K562 (cell line): ENCODE measurements around the gene USP37. TPM values are rescaled to one million over a fixed set of nuclear protein-coding genes. Genes with fewer than 3 reads are reported as not detected.
A peak's percentile ranks its signal among the peaks of the same experiment; 100 is the strongest.

Experiments
- ATAC-seq: fragments of 200-7000 bp; cut with Tn5 transposase; 3 replicates; pipeline ENCODE4 v1.9.1; 2020; ENCODE audit warnings: moderate library complexity
- BruUV-seq: library from RNA; stranded (reverse); fragments of 400-500 nt; replicated peaks from 2 replicates; lab custom pipeline; 2021; lab: Mats Ljungman, UMichigan
- CTCF ChIA-PET: fragments of 300-600 bp; formaldehyde crosslinking; extraction: SDS; loops from one replicate; lab custom pipeline; 2021; ENCODE audit warnings: low intra/inter-chr PET ratio; lab: Yijun Ruan, JAX
- POLR2A ChIA-PET: fragments of 300-600, 350-650 bp; sonication (Branson Sonifier 250); formaldehyde crosslinking; extraction: SDS; loops from one replicate; lab custom pipeline; 2021; ENCODE audit warnings: antibody characterized with exemption, inconsistent platforms; lab: Yijun Ruan, JAX
- DNase-seq, 4 experiments: peaks; one replicate each; pipeline versions ENCODE4 v3.0.0 to v3.0.0-alpha.2; 2011 to 2018; ENCODE audit warnings: low spot score in 3 of 4, mixed read lengths in 3 of 4; ENCODE audit errors: extremely low read depth in 1 of 4
- FAIRE-seq: peaks from 2 replicates; lab custom pipeline; 2011; peaks lifted over from hg19 to GRCh38; lab: Jason Lieb, UNC
- H2AFZ ChIP-seq: 2 replicates; pipeline ENCODE4 v1.6.0; 2011; ENCODE audit warnings: low read depth, low read length, control low read depth, inconsistent platforms
- H3K27ac ChIP-seq: fragments of 200-600 bp; 3 replicates; pipeline ENCODE4 v1.8.0; 2011; ENCODE audit warnings: low read depth, mild to moderate bottlenecking, control low read depth, inconsistent platforms, low read length, moderate library complexity, mixed read lengths; ENCODE audit errors: extremely low read depth
- H3K27me3 ChIP-seq, 2 experiments: fragments of 300-600 bp in 1 of 2; 2 replicates in 1 of 2; 3 replicates in 1 of 2; pipeline versions ENCODE4 v1.6.0 to v1.8.0; 2011; ENCODE audit warnings: inconsistent platforms in 2 of 2, low read length in 2 of 2, mild to moderate bottlenecking in 1 of 2, mixed read lengths in 1 of 2, moderate library complexity in 1 of 2; ENCODE audit not compliant: control insufficient read depth in 2 of 2, insufficient read depth in 2 of 2
- H3K36me3 ChIP-seq: fragments of 300-600 bp; 3 replicates; pipeline ENCODE4 v1.8.0; 2011; ENCODE audit warnings: mild to moderate bottlenecking, low read length, inconsistent platforms; ENCODE audit not compliant: control insufficient read depth, insufficient read depth
- H3K4me1 ChIP-seq, 2 experiments: fragments of 200-600 bp in 1 of 2; replicated peaks in 1 of 2; 2 replicates in 1 of 2; 3 replicates in 1 of 2; pipeline versions ENCODE4 v1.5.1 to v1.8.0; 2011; ENCODE audit warnings: inconsistent platforms in 2 of 2, low read length in 2 of 2, mild to moderate bottlenecking in 1 of 2, mixed read lengths in 1 of 2, moderate library complexity in 1 of 2; ENCODE audit not compliant: control insufficient read depth in 2 of 2, insufficient read depth in 2 of 2
- H3K4me2 ChIP-seq: 2 replicates; pipeline ENCODE4 v1.6.1; 2011; ENCODE audit warnings: low read length, control low read depth, inconsistent platforms, mixed read lengths; ENCODE audit not compliant: insufficient read depth
- H3K4me3 ChIP-seq: fragments of 200-600 bp; sonication (generic), shearing (Covaris generic); 2 replicates; pipeline ENCODE4 v1.5.1; 2016; ENCODE audit warnings: control low read depth, inconsistent platforms
- H3K79me2 ChIP-seq: fragments of 200-600 bp; 3 replicates; pipeline ENCODE4 v1.8.0; 2011; ENCODE audit warnings: low read length, inconsistent platforms; ENCODE audit not compliant: control insufficient read depth, insufficient read depth
- H3K9ac ChIP-seq, 2 experiments: 2 replicates each; pipeline versions ENCODE4 v1.6.0 to v1.6.1; 2011; ENCODE audit warnings: low read depth in 2 of 2, low read length in 2 of 2, control low read depth in 1 of 2, inconsistent platforms in 1 of 2, mild to moderate bottlenecking in 1 of 2, mixed read lengths in 1 of 2; ENCODE audit not compliant: insufficient read depth in 1 of 2
- H3K9me1 ChIP-seq: one replicate; pipeline ENCODE4 v1.6.0; 2011; ENCODE audit warnings: inconsistent platforms, mild to moderate bottlenecking, low read length, moderate library complexity; ENCODE audit not compliant: control insufficient read depth, insufficient read depth
- H3K9me3 ChIP-seq: replicated peaks from 2 replicates; pipeline ENCODE4 v1.5.1; 2011; ENCODE audit warnings: low read depth, low read length, inconsistent platforms; ENCODE audit not compliant: control insufficient read depth, insufficient read depth
- H4K20me1 ChIP-seq: replicated peaks from 2 replicates; pipeline ENCODE4 v1.6.1; 2011; ENCODE audit warnings: low read length, inconsistent platforms, mixed read lengths; ENCODE audit not compliant: control insufficient read depth, insufficient read depth
- ELF4 ChIP-seq: fragments of 450-650 bp; formaldehyde crosslinking; IDR thresholded peaks from 2 replicates; pipeline ENCODE4 v1.4.0; 2022; ENCODE audit warnings: missing genetic modification characterization
- FUS ChIP-seq: fragments of 200-400 bp; formaldehyde crosslinking; optimal IDR thresholded peaks from 2 replicates; pipeline ENCODE3; 2017; ENCODE audit warnings: low read depth, low read length
- NFE2 ChIP-seq: IDR thresholded peaks from 2 replicates; pipeline ENCODE4 v1.6.1; 2014; ENCODE audit warnings: antibody characterized with exemption, low read depth
- NR4A1 ChIP-seq, 2 experiments: fragments of 250-450 bp in 1 of 2; fragments of 450-650 bp in 1 of 2; sonication (Bioruptor Pico) in 1 of 2; IDR thresholded peaks; 2 replicates each; pipeline versions ENCODE4 v1.4.0 to v1.6.1; 2016 to 2020; ENCODE audit warnings: mild to moderate bottlenecking in 2 of 2, missing compliant biosample characterization in 1 of 2, missing genetic modification characterization in 1 of 2, moderate library complexity in 1 of 2
- PHF8 ChIP-seq: fragments of 200-600 bp; sonication (generic); IDR thresholded peaks from 2 replicates; pipeline ENCODE4 v1.6.1; 2012; ENCODE audit warnings: mixed run types, mild to moderate bottlenecking, inconsistent platforms, low read length, moderate library complexity, borderline replicate concordance
- WGBS: fragments of 100-300 bp; shearing (Covaris generic); methylation state at CpG from one replicate; pipeline ENCODE4 v1.1.6; 2016; ENCODE audit warnings: low coverage, mixed read lengths; ENCODE audit not compliant: insufficient coverage; ENCODE audit errors: missing lambda C conversion rate; 5-methylcytosine and 5-hydroxymethylcytosine counted together
- in situ Hi-C: fragments of 300-500 bp; cut with MboI; formaldehyde crosslinking; loops from 4 replicates; pipeline ENCODE4 v1.15.0; 2018; ENCODE audit warnings: inconsistent platforms, mixed read lengths
- intact Hi-C: fragments of 100-400 bp; cut with micrococcal nuclease; formaldehyde crosslinking; loops from 2 replicates; pipeline ENCODE4 v1.14.2; 2022
- polyA plus RNA-seq, 8 experiments: library from polyadenylated mRNA; depleted of rRNA in 4 of 8; stranded (reverse) in 5 of 8; unstranded in 3 of 8; fragments of >200 nt; fragmentation: Nextera tagmentation in 2 of 8; fragmentation: Illumina TruSeq in 1 of 8; extraction: Ambion mirVana in 2 of 8; extraction: Trizol in 1 of 8; gene quantifications; 2 replicates each; pipeline versions ENCODE4 v1.2.1 to v1.2.3, GENCODE V29; 2011 to 2014; ENCODE audit warnings: inconsistent platforms in 1 of 8, missing spikeins in 1 of 8
- total RNA-seq, 7 experiments: library from RNA; depleted of rRNA in 6 of 7; stranded (reverse); fragments of >200 nt in 6 of 7; fragmentation: Illumina TruSeq in 2 of 7; extraction: Trizol in 2 of 7; gene quantifications; 2 replicates each; pipeline versions ENCODE4 v1.2.1 to v1.2.3, GENCODE V29; 2011 to 2021; ENCODE audit warnings: low replicate concordance in 1 of 7
- TF ChIP-seq, protein P1 (sequence below): sonication (generic); formaldehyde crosslinking; IDR thresholded peaks from 2 replicates; pipeline ENCODE4 v1.8.1; 2023; ENCODE audit warnings: mild to moderate bottlenecking, missing genetic modification reagents
- TF ChIP-seq, protein P2 (sequence below): sonication (generic); IDR thresholded peaks from 2 replicates; pipeline ENCODE4 v1.6.1; 2016
- TF ChIP-seq, protein P3 (sequence below): fragments of 450-650 bp; IDR thresholded peaks from 2 replicates; pipeline ENCODE4 v1.6.1; 2018; ENCODE audit not compliant: partially characterized antibody

USP37 gene
- total and polyA plus RNA-seq, 9 of the 15 experiments (the other 6 are each of a cell fraction or from before 2014, with no cell fraction given): 2.0 to 14.2 (median 8.5) TPM

DNA sequence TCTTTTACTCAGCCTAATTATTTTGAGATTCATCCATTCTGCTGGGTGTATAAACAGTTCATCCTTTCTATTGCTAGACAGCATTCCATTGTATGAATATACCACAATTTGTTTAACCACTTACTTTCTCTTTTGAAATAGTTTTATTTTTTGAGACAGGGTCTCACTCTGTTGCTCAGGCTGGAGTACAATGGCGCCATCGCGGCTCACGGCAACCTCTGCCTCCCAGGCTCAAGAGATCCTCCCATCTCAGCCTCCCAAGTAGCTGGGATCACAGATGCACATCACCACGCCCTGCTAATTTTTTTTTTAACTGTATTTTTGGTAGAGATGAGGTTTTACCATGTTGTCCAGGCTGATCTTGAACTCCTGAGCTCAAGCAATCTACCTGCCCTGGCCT, 54.5 kb downstream of the USP37 start:
- no peak overlapping the region for H3K4me3 ChIP-seq
- H3K27me3 ChIP-seq: no peaks in the 10 kb centered on the region
- H3K36me3 ChIP-seq: peaks cover 6% of the 10 kb centered on the region; the same call in 1 of the 3 replicates
- POLR2A ChIA-PET: no interaction called here
- no peaks in the 10 kb centered on the region for H3K4me1 ChIP-seq
- in situ Hi-C loops: no loop called here
- no peak overlapping the region for H2AFZ ChIP-seq
- H3K9me3 ChIP-seq: no peaks in the 10 kb centered on the region
- no peaks in the 10 kb centered on the region for H4K20me1 ChIP-seq
- no peak for FAIRE-seq
- no peaks in the 10 kb centered on the region for H3K9me1 ChIP-seq
- DNase-seq: no peak
- ATAC-seq: no peak
- no peak overlapping the region for H3K9ac ChIP-seq
- no peak overlapping the region for H3K4me2 ChIP-seq
- BruUV-seq: no TSS peak
- TF ChIP-seq ELF4 (CRISPR knock-in tag) (no peak), NFE2 (no peak)
- TF ChIP-seq, protein P1, sequence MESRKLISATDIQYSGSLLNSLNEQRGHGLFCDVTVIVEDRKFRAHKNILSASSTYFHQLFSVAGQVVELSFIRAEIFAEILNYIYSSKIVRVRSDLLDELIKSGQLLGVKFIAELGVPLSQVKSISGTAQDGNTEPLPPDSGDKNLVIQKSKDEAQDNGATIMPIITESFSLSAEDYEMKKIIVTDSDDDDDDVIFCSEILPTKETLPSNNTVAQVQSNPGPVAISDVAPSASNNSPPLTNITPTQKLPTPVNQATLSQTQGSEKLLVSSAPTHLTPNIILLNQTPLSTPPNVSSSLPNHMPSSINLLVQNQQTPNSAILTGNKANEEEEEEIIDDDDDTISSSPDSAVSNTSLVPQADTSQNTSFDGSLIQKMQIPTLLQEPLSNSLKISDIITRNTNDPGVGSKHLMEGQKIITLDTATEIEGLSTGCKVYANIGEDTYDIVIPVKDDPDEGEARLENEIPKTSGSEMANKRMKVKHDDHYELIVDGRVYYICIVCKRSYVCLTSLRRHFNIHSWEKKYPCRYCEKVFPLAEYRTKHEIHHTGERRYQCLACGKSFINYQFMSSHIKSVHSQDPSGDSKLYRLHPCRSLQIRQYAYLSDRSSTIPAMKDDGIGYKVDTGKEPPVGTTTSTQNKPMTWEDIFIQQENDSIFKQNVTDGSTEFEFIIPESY (CRISPR knock-in tag): peak; percentile 63
- TF ChIP-seq, all 486 proteins: peak for 1
- 97% methylated on average over 5 of the region's 5 CpGs for WGBS
- Histone ChIP-seq H3K27ac (no peak overlapping the region), H3K79me2 (peaks cover 6% of the 10 kb centered on the region; the same call in 1 of the 3 replicates)
- intact Hi-C loops: no loop called here
- CTCF ChIA-PET: no interaction called here

DNA sequence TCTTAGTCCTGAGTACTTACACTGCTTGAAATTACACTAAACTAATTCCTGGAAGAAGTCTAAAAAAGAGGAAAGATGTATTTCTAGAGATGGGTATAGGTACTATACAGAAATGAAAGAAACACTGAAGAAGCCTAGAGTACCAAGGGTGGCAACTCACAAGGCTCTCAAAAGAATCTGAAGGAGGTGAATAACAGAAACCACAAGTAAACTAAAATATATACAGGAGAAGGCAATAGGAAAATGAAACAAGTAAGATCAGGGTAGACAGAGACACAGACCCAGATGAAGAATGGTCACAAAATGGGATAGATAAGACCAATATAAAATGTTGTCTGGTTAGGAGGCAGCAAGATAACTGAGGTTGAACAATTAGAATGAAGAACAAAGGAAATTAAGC, 59.9 kb downstream of the USP37 start:
- intact Hi-C loops: no loop called here
- H3K4me1 ChIP-seq: no peaks in the 10 kb centered on the region
- no peak overlapping the region for H3K4me3 ChIP-seq
- H3K9ac ChIP-seq: no peak overlapping the region
- in situ Hi-C loops: no loop called here
- CTCF ChIA-PET: no interaction called here
- H3K27ac ChIP-seq: no peak overlapping the region
- peaks cover 29% of the 10 kb centered on the region; the same call in 2 of the 3 replicates for H3K36me3 ChIP-seq
- H3K27me3 ChIP-seq: no peaks in the 10 kb centered on the region
- no TSS peak for BruUV-seq
- no peak overlapping the region for H2AFZ ChIP-seq
- H4K20me1 ChIP-seq: no peaks in the 10 kb centered on the region
- no peaks in the 10 kb centered on the region for H3K9me3 ChIP-seq
- POLR2A ChIA-PET: no interaction called here
- no peaks in the 10 kb centered on the region; the same call in 2 of the 3 replicates for H3K79me2 ChIP-seq
- no peak for DNase-seq
- ATAC-seq: no peak
- no peak overlapping the region for H3K4me2 ChIP-seq
- H3K9me1 ChIP-seq: no peaks in the 10 kb centered on the region
- FAIRE-seq: no peak
- TF ChIP-seq FUS (no peak), NR4A1 (CRISPR knock-in tag; IDR thresholded peaks at IDR 0.05) (no peak), NR4A1 (tag; IDR thresholded peaks at IDR 0.05) (no peak), PHF8 (no peak)
- TF ChIP-seq, protein P2, sequence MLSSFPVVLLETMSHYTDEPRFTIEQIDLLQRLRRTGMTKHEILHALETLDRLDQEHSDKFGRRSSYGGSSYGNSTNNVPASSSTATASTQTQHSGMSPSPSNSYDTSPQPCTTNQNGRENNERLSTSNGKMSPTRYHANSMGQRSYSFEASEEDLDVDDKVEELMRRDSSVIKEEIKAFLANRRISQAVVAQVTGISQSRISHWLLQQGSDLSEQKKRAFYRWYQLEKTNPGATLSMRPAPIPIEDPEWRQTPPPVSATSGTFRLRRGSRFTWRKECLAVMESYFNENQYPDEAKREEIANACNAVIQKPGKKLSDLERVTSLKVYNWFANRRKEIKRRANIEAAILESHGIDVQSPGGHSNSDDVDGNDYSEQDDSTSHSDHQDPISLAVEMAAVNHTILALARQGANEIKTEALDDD: no peak
- TF ChIP-seq, protein P3, sequence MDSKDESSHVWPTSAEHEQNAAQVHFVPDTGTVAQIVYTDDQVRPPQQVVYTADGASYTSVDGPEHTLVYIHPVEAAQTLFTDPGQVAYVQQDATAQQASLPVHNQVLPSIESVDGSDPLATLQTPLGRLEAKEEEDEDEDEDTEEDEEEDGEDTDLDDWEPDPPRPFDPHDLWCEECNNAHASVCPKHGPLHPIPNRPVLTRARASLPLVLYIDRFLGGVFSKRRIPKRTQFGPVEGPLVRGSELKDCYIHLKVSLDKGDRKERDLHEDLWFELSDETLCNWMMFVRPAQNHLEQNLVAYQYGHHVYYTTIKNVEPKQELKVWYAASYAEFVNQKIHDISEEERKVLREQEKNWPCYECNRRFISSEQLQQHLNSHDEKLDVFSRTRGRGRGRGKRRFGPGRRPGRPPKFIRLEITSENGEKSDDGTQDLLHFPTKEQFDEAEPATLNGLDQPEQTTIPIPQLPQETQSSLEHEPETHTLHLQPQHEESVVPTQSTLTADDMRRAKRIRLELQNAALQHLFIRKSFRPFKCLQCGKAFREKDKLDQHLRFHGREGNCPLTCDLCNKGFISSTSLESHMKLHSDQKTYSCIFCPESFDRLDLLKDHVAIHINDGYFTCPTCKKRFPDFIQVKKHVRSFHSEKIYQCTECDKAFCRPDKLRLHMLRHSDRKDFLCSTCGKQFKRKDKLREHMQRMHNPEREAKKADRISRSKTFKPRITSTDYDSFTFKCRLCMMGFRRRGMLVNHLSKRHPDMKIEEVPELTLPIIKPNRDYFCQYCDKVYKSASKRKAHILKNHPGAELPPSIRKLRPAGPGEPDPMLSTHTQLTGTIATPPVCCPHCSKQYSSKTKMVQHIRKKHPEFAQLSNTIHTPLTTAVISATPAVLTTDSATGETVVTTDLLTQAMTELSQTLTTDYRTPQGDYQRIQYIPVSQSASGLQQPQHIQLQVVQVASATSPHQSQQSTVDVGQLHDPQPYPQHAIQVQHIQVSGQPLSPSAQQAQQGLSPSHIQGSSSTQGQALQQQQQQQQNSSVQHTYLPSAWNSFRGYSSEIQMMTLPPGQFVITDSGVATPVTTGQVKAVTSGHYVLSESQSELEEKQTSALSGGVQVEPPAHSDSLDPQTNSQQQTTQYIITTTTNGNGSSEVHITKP: no peak
